ENCODE data around the gene SERINC5. TPM values are rescaled to one million over a fixed set of nuclear protein-coding genes. Genes with fewer than 3 reads are reported as not detected.
"Not testable (repeated sequence)": the region's sequence is repeated elsewhere in the genome, so short reads cannot be mapped to it uniquely, and the experiment has no call there.

Gene SERINC5
- total and polyA plus RNA-seq, 7 donors: 0.70 to 8.6 (median 2.7) TPM

DNA sequence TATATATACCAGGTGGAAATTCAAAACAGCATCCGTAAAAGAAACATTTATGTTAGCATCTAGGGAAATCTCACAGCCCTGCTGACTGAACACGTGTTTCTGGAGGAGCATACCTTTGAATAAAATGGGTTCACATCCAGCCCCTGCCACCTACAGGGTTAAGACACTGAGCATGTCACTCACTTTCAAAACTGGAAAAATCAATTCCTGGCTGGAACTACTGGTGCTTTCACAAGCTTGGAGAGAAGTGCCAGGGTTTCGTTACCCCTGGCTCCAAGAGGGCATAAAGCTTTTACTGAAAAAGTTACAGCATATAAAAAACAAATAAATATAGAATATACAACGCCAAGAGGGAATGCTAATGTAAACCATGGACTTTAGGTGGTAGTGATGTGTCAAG lies 48.0 kb downstream of the SERINC5 start:
- ATAC-seq: no peak
- Histone ChIP-seq H3K9me3 (no peaks in the 10 kb centered on the region), H3K27me3 (ENCODE audit: insufficient read depth in 3 of 3, low read length in 2 of 3) (no peaks in the 10 kb centered on the region), H3K4me3 (no peak overlapping the region), H3K36me3 (ENCODE audit: insufficient read depth in 1 of 2, low read depth in 1 of 2) (peaks cover 0 to under 1% of the 10 kb centered on the region in 2 donors), H3K27ac (no peak overlapping the region), H3K4me1 (no peaks in the 10 kb centered on the region)
- TF ChIP-seq, protein P1, sequence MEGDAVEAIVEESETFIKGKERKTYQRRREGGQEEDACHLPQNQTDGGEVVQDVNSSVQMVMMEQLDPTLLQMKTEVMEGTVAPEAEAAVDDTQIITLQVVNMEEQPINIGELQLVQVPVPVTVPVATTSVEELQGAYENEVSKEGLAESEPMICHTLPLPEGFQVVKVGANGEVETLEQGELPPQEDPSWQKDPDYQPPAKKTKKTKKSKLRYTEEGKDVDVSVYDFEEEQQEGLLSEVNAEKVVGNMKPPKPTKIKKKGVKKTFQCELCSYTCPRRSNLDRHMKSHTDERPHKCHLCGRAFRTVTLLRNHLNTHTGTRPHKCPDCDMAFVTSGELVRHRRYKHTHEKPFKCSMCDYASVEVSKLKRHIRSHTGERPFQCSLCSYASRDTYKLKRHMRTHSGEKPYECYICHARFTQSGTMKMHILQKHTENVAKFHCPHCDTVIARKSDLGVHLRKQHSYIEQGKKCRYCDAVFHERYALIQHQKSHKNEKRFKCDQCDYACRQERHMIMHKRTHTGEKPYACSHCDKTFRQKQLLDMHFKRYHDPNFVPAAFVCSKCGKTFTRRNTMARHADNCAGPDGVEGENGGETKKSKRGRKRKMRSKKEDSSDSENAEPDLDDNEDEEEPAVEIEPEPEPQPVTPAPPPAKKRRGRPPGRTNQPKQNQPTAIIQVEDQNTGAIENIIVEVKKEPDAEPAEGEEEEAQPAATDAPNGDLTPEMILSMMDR (IDR thresholded peaks at IDR 0.05): no peak
- DNase-seq: no peak
- intact Hi-C loops (cut with DNase I): no loop called here
- WGBS, 3 donors: 64 to 76% (median 69%) methylated on average over 4 of the region's 4 CpGs

DNA sequence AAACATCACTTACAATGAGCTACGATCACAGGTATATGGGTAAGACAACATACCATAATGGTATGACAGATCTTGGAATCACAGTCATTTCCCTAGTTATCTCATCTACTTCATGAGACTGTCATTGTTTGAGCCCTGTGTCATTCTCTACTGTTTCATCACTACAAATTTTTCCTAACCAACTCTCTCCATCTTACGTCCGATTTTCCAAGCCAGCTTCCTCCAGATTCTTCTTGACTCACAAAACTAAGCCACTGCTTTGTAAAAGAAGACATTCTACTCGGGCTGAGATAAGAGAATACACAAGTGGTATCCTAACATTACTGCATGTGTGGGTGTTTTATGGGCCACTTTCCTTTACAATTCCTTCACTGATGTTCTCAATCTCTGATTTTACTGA lies 49.6 kb downstream of the SERINC5 start:
- H3K9me3 ChIP-seq: no peaks in the 10 kb centered on the region
- WGBS, 3 donors: 90 to 91% (median 90%) methylated on average over 4 of the region's 4 CpGs
- DNase-seq (no peak), ATAC-seq (no peak)
- H3K4me3 ChIP-seq: no peak overlapping the region
- no peaks in the 10 kb centered on the region for H3K27me3 ChIP-seq (ENCODE audit: insufficient read depth in 3 of 3, low read length in 2 of 3)
- no peaks in the 10 kb centered on the region for H3K4me1 ChIP-seq
- TF ChIP-seq, protein P1 (IDR thresholded peaks at IDR 0.05): no peak
- peaks cover 0 to 7% of the 10 kb centered on the region in 2 donors for H3K36me3 ChIP-seq (ENCODE audit: insufficient read depth in 1 of 2, low read depth in 1 of 2)
- intact Hi-C loops (cut with DNase I): no loop called here
- no peak overlapping the region for H3K27ac ChIP-seq

DNA sequence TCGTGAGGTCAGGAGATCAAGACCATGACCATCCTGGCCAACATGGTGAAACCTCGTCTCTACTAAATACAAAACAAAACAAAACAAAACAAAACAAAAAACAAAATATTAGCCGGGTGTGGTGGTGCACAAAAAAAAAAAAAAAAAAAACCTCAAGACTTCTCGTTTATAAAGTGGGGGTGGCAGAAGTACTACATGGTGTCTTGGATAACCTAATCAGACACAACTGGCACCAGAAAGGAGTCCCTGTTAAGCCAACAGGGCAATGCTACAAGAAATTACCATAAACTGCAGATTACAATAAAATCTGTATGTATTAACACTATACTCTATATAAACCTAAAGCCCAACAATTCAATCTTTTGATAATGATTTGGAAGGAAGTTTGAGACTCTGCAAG lies 50.0 kb downstream of the SERINC5 start:
- H3K4me1 ChIP-seq: no peaks in the 10 kb centered on the region
- H3K27ac ChIP-seq: no peak overlapping the region
- H3K4me3 ChIP-seq: no peak overlapping the region
- H3K9me3 ChIP-seq: no peaks in the 10 kb centered on the region
- WGBS, 3 donors: 85 to 94% (median 93%) methylated on average over 4 of the region's 4 CpGs
- intact Hi-C loops (cut with DNase I): no loop called here
- H3K36me3 ChIP-seq (ENCODE audit: insufficient read depth in 1 of 2, low read depth in 1 of 2): peaks cover 0 to 7% of the 10 kb centered on the region in 2 donors
- DNase-seq (no peak), ATAC-seq (no peak)
- TF ChIP-seq, protein P1 (IDR thresholded peaks at IDR 0.05): no peak
- H3K27me3 ChIP-seq (ENCODE audit: insufficient read depth in 3 of 3, low read length in 2 of 3): no peaks in the 10 kb centered on the region

DNA sequence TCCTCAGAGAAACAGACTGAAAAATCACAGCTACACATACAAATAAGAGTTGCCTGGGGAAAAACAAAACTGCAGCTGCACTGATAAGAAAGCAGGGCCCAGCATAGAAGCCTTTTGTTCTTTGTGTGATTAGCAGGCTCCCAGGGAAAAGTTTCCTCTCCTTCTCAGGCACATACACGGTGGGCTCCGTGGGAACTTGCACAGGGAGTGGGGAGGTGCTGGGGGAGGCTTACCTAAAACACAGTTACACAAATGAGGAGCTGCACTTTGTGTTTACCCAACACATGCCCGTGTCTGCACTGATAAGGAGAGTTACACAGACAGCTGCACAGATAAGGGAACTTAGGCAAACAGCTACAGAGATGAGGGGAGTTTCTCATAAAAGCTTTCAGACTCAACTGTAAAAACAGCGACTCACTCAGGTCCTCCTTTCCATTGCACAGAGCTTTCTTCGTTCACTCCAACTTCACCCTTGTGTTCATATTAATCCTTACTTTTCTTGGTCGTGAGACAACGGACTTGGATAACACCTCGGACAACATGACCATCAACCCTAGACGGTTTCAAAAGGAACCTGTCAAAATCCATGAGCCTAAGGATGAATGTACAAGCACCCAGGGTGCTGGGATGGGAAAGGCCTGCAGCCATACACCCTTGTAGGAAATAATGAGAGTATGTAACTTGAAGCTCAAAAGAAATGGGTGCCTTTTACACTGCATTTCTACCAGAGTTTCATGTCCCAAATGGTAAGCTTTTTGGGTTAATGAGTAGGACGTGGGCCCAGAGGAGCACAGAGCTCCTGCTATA lies 50.8 kb downstream of the SERINC5 start:
- Histone ChIP-seq H3K4me3 (no peak overlapping the region), H3K9me3 (no peaks in the 10 kb centered on the region), H3K4me1 (no peaks in the 10 kb centered on the region), H3K27me3 (ENCODE audit: insufficient read depth in 3 of 3, low read length in 2 of 3) (no peaks in the 10 kb centered on the region), H3K36me3 (ENCODE audit: insufficient read depth in 1 of 2, low read depth in 1 of 2) (peaks cover 0 to 11% of the 10 kb centered on the region in 2 donors), H3K27ac (no peak overlapping the region)
- TF ChIP-seq, protein P1 (IDR thresholded peaks at IDR 0.05): no peak
- WGBS, 3 donors: 74 to 78% (median 76%) methylated on average over 10 of the region's 10 CpGs
- no peak for DNase-seq
- intact Hi-C loops (cut with DNase I): no loop called here
- ATAC-seq: no peak

DNA sequence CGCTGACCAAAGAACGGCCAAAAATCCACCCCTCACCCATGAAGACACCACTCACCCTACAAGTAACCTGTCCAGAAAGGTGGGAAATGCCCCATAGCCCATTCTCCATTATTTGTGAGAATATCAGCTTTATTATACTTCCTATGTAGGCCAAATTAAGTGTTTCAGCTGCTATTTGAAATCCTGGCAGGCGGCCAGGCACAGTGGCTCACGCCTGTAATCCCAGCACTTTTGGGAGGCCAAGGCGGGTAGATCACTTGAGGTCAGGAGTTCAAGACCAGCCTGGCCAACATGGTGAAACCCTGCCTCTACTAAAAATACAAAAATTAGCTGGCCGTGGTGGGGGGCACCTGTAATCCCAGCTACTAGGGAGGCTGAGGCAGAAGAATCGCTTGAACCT lies 54.1 kb downstream of the SERINC5 start:
- ATAC-seq; H3K27me3 ChIP-seq (ENCODE audit: insufficient read depth in 3 of 3, low read length in 2 of 3); DNase-seq; H3K4me3 ChIP-seq; H3K9me3 ChIP-seq; intact Hi-C loops (cut with DNase I); H3K27ac ChIP-seq: not testable (repeated sequence)
- peaks cover 12% of the 10 kb centered on the region for H3K4me1 ChIP-seq
- peaks cover 0 to 11% of the 10 kb centered on the region in 2 donors for H3K36me3 ChIP-seq (ENCODE audit: insufficient read depth in 1 of 2, low read depth in 1 of 2)
- 81 to 96% (median 92%) methylated on average over 7 of the region's 7 CpGs for WGBS, 3 donors

All from psoas muscle (tissue), 8 donors.